SH-SY5Y (cell line): ENCODE data around the gene KRT86.

Source experiments
- GATA2 ChIP-seq: IDR thresholded peaks from 2 replicates; pipeline ENCODE4 v1.6.1; 2011; ENCODE audit warnings: mild to moderate bottlenecking, low read depth, low read length
- GATA3 ChIP-seq: IDR thresholded peaks from 2 replicates; pipeline ENCODE4 v1.6.1; 2011; ENCODE audit warnings: low read depth, mild to moderate bottlenecking, low read length, moderate library complexity

KRT86 gene

DNA sequence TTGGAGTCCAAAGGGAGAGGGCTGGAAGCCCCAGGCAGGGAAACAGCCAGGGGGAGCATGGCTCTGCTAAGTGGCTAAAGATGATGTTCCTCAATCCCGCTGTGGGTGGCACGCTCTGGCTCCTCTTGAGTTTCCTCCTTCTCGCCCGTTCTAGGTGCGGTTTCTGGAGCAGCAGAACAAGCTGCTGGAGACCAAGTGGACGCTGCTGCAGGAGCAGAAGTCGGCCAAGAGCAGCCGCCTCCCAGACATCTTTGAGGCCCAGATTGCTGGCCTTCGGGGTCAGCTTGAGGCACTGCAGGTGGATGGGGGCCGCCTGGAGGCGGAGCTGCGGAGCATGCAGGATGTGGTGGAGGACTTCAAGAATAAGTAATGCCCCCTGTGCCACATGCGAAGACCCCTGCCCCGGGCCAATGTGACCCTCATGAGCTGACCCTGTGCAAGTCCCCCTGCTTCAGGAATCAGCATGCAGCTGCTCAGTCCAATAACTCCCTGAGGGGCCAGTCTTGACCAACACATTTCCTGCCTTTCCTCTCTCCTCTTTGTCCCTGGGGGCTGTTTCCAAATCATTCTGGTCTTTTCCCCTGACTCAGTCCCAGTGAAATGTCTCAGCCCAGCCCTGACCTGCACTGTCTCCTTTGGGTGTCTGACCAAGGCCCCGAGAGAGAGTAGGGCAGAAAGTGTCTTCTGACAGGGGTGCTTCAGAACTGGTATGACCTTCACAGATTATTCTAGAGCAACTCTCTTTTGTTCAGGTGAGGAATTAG is 39.3 kb upstream of the KRT86 start:
- no peak for TF ChIP-seq GATA3
- TF ChIP-seq GATA2, result no peak

DNA sequence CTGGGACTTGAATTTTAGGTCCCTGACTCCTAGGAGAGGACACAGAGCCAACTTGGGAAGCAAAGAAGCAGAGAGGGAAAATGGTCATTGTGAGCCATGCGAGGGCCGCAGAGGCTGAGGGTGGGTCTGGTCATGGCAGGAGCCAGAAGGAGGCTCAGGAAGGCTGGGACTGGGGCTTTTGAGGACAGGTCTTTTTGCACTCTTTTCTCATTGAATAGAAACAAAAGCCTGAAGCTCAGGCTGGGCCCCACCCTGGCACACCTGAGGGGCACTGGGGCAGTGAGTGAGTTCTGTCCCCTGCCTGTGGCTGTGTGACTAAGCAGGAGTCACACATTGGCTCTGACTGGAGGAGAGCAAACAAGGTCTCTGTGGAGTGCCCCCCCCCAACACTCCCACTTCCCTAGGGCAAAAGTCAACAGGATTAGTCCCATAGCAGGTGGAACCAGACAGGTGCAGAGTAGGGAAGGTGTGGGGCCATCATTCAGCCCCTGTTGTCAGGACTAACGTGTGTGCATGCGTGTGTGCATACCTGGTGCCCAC is 38.6 kb upstream of the KRT86 start:
- TF ChIP-seq GATA3, result no peak

- TF ChIP-seq GATA2, result no peak
- TF ChIP-seq GATA3, result no peak
These were observed 37.9 kb upstream of the KRT86 start for GRCh38 chr12:52236386-52237050.

DNA sequence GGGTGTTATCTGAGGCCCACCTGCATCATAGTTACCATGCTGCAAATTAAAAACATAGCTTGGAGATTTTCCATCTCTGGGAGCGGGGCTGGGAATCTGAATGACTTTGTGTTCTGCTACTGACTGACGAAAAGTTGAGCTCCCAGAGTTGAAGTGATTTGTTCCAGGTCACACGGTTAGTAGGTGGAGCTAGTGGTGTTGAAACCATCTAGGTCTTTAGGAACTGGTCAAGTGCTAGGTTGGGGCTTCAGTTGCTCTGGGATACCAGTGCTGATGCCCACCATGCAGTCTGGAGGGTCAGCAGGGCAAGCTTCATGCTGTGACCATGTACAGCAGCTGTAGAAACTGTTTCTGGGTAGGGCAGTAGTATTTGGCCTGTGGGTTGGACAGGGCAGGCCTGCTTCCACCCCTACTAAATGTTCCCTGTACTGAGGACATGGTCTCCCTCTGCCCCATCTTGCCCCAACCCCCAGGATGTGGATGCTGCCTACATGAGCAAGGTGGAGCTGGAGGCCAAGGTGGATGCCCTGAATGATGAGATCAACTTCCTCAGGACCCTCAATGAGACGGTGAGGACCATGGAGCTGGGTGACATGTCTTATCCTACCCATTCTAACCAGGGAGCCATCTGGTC is 36.1 kb upstream of the KRT86 start:
- TF ChIP-seq GATA2 (no peak), GATA3 (no peak)

DNA sequence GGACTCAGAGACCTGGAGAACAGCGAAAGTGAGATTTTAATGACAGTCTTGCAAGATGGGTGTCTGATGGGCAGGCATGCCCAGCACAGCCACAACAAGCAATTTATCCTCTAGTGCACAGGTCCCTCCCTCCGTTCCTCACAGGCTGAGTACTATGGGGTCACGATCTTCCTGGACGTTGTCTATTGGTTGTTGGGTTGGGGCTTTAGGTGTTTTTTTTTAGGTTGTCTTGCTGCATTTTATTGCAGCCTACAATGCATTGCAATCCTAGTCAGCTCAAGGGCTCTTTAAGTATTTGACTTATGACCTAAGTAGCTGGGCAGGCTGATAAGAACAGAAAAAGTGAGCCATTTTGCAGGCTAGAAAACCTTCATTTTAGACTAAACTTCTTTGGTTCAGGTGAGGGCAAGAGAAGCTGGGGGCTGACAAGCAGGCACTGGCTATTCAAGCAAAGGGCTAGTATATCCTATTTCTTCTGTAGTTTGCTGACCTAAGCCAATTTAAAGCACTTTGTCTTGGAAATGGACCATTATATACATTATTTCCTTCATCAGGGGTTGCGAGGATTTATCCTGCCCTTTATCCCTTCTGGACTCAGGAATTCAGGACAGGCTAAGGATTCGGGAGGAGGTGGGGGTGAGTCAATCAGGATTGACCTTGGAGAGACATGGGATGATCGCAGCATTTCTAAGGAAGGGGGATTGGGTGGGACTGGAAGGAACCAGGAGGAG is 35.4 kb upstream of the KRT86 start:
- TF ChIP-seq GATA2 (no peak), GATA3 (no peak)

DNA sequence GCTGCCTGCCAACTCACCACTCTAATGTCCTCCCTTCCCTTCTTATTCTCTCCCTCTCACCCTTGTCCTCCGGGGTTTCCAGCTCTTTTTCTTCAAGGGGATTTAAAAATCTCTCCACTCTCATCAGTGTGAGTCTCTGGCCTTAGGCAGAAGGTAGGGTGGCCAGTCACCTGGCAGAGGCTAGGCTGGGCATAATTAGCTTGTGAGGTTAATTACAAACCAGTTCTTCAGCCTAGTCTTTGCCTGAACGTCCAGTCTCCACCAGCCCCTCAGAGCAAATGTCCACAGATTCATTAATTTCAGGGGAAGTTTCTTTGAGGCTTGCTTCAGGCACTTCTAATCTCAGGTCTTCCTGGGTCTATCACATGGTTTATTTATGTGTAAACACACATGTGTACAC is 34.7 kb upstream of the KRT86 start:
- no peak for TF ChIP-seq GATA2
- TF ChIP-seq GATA3, result no peak

GRCh38 chr12:52241205-52241842 is 33.1 kb upstream of the KRT86 start:
- TF ChIP-seq GATA2 (no peak), GATA3 (no peak)

DNA sequence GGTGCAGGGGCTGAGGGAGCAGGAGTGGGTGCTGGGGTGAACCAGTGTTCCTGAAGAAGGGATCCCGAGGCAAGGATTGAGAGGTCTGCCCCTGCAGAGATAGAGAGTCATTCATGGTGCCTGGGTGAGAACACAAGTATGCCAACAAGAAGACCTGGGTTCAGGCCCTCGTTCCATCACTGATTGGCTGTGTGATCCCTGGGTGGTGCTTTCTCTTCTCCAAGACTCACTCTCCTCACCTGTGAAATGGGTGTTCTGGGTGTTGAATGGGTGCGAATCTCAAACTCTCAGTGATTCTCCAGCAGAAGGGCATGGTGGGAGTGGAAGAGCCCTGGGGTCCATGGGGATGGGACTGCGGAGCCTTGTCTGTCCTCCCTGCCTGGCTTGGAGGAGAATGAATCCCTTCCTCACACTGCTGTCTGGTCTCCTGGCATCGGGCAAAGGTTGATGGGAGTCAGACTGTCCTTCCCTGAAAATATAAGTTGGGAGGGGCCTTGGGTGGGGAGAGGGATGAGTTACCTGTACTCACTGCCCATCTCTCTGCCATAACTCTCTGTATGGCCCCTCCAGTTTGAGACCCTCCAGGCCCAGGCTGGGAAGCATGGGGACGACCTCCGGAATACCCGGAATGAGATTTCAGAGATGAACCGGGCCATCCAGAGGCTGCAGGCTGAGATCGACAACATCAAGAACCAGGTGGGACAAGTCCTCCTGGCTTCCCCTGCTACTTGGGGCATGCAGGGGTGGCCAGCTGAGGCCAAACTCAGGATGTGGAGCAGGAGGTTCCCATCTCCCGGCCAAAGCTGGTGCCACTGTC is 31.8 kb upstream of the KRT86 start:
- no peak for TF ChIP-seq GATA2
- no peak for TF ChIP-seq GATA3

DNA sequence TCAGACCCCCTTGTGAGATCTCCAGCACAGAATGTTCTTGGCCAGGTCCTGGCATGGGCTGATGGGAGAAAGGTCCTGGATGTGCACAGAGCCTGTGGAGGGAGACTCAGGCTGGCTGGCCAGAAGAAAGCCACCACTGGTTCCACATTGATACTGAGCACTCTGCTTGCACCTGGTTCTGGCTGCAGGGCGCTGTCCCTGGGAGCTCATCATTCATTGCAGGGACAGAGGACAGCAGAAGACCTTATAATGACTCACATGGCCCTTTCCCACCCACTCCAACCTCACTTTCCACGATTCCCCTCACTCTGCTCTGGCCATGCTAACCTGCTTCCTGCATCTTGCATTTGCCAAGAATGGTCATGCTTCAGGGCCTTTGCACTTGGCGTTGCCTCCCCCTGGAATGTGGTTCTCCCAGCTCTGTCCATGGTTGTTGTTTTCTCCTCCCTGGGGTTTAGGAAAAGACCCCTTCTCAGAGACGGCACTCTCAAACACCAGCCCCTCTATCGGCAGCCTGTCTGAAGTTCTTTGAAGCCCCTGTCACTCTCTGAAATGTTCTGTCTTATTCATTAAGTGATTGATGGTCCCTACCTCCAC is 31.1 kb upstream of the KRT86 start:
- TF ChIP-seq GATA2 (no peak), GATA3 (no peak)

DNA sequence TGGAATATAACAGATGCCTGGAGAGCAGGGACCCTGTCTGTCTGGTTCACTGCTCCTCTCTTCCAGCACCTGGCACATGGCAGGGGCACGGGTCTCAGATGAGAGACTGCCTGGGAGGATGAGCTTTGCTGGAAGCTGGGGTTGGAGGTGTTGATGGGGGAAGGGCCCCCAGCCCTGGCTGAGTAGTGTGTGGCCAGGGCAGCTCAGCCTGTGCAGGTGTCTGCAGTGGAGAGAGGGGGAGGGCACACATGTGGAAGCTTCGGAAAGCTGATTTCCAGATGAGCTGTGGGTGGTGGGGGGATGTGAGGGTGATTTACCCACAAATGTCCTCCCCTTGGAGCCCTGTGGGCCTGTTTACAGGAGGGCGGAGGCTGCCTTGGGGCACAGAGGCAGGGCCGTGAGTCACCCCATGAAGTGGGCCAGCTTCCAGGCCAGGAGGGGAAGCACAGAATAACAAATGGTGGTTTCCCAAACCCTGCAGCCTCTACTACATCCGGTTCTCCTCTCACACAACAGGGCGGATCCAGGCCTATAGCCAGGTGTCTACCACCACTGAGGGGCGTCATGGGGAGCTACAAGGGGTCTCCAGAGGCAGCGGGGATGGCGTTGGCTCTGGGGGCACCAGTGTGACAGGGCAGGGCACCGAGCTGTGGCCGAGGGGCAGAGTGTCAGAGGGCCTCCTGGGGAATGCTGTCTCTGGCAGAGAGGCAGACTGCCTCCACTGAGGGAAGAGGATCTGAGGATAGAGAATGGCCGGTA is 30.4 kb upstream of the KRT86 start:
- TF ChIP-seq GATA3 (no peak), GATA2 (no peak)

DNA sequence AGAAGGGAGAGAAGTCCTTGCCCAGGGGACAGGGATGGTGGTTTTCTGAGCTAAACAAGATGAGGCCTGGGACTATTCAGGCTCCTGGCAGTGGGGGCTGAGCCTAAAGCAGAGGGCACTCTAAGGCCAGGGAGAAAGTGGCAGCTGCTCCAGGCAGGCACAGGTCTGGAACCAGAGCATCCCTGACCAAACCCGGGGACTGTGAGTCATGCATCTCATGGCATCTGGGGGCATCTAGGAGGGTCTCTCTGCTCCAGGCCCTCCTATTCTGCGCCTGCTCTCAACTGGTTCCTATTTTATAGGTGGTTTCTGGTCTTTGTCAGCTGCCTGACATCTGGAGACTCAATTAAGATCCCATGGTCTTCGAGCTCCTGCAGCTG is 29.8 kb upstream of the KRT86 start:
- TF ChIP-seq GATA2 (0 out of 2 replicates have a peak, but pooled peaks have one; percentile 15), GATA3 (no peak)

GRCh38 chr12:52245259-52245961 is 29.0 kb upstream of the KRT86 start:
- TF ChIP-seq GATA2 (no peak), GATA3 (no peak)

GRCh38 chr12:52245962-52246569 is 28.4 kb upstream of the KRT86 start:
- TF ChIP-seq GATA3 (no peak), GATA2 (no peak)
